COR-L47 (cell line): Measurements from ENCODE around the gene TMEM109.

Experiments
- DNase-seq: peaks from one replicate; lab custom pipeline; 2025; lab: John Stamatoyannopoulos, UW

Gene TMEM109

DNA sequence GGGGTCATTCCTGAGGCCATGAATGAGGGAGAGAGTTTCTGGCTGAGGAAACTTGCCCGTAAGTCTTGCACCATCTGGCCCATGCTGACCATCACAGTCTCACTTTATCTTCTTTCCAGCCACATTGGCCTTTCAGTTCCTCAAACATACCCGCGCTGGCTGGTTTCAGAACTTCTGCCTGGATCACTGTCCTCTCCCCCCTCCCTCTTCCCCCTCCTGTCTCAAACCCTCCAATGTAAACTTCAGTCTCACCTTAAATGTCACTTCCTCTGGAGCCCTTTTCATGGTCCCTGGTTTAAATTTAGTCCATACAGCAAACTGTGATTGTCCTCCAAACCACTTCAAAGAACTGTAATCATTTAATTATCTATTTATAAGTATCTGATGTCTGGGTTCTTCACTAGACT lies 3.7 kb upstream of the TMEM109 start:
- no peak for DNase-seq

DNA sequence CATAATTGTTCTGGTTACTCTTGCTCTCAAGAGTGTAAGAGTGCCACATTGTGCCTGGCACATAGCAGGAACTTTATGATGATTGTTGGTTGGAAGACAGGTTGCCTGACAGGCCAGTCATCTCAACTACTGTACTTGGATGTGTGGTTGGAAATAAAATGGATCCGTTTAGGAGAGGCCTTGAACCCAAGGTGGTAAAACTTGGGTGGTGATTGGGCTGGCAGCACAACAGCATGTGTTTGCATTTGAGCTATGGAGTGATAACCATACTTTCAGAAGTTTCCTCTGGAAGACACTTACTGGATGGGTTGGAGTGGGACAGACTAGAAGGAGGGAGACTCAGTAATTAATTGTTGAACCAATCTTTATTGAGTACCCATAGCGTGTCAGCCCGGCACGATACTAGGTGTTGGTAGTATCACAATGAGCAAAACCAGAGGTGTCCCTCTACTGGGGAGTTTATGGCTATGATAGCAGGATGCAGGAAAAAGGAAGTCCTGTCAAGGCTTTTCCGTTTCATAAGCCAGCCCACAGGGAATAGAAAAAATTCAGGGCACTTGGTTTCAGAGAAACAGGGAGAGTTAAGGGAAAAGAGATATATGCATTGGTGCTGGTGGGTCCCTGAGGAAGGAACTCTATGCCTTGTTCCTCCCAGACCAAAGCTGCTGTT lies 3.1 kb upstream of the TMEM109 start:
- no peak for DNase-seq

DNA sequence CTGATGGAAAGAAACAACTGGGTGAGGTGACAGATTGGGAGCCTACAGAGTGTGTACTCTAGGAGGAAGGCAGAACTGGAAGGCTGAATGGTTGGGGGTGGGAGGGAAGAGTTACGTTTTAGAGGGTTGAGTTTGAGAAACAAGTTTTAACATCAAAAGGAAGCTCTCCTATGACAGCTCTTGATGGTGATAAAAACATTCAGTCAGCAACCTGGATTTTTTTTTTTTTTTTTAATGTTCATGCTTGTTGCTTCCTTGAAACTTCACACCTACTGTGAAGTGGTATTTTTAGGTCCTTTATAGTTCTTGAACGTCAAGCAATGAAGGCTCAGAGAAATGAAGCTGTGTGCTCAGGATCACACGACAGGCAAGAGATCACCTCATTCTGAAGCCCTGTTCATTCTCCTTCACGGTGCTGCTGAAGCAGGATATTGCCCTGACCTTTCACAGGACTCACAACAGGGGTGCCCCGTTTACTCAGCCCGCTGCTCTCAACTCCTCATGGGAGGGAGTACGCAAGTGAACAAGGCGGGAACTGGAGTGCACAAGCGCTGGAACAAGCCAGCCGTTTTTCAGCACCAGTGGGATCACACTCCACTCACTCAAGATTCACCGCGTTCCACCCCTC lies 1.6 kb upstream of the TMEM109 start:
- DNase-seq = no peak

DNA sequence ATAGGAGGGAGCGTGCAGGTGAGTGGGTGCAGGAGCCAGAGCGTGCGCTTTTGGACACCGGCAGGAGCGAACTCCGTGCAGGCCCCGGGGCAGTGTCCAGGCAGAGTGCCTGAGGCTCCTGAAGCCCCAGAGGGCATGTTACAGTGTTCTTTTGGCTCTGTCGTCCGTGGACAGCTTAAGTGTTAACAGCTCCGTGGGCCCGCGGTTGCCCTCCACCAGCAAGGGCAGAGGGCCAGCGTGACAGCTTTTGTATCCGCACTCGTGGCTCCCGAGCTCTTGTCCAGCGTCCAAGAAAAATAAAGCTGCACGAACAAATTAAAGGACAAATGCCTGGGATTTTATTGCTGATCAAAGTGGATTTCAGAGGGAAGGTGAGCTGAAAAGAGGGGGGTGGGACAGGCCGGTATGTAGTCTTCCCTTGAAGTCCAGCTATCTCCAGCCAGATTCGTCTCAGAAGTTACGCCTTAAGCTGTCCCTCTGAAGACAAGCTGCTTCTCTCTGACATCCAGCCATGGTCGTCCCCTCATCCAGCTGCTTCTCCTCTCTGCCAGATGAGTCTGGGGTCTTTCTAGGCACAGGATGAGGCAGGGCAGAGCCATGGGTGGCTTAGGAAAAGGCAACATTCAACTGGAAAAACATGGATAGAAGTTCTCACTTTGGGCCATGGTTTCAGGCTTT lies 968 bp upstream of the TMEM109 start:
- no peak for DNase-seq

DNA sequence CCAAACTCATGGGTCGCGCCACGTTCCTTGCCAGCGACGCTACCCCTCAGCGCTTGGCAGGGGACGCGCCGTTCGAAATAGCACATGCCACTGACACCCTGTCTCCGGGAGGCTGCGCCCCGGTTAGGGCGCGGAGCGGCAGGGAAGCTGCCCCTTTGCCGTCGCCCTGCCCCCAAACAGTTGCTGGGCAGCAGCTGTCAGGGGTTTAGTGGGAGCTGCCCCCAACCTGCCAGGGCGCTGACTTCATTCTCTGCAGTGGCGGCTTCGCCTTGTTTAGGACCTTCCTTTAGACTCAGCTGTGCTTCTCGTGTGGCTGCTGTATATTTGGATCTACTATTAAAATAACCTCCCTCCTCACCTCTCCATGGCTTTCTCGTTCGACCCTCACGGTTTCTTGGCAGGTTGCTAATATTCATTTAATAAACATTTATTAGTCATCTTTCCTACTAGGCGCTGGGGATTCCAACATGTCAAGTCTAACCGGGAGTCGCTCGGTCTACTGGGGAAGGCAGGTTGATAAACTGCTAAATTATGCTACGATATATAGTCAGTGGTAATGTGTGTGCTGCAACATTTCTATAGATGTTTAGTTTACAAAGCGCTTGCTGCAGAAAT lies 782 bp downstream of the TMEM109 start:
- no peak for DNase-seq

DNA sequence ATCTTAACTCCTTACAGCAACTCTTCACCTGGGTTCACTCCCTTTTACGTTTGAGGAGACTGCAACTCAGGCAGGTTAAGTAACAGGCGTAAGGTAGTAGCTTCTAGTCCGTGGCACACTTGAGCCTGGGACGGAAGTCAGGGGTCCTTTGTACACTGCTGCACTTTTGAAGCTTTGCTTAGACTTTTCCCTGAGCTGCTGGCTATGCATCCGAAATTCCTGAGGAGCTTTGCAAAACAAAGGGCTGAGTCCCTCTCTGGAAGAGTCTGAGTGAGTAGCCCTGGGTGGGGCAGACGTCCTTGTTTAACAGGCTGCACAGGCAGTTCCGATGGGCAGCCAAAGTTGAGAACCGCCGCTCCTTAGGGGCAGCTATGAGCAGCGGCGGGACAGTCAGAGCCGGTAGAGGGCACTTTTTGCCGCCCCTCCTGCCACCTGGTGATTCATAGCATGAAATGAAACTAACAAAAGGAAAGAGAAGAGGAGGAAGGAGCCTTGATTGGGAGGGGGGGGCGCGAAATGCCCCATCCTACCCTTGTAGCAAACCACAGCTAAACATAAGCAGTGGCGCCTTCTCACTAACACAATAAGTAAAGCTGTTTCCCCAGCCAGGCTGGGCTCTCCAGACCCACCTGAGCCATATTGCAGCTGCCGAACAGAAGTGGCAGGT lies 1.4 kb downstream of the TMEM109 start:
- peak; percentile 27 for DNase-seq

DNA sequence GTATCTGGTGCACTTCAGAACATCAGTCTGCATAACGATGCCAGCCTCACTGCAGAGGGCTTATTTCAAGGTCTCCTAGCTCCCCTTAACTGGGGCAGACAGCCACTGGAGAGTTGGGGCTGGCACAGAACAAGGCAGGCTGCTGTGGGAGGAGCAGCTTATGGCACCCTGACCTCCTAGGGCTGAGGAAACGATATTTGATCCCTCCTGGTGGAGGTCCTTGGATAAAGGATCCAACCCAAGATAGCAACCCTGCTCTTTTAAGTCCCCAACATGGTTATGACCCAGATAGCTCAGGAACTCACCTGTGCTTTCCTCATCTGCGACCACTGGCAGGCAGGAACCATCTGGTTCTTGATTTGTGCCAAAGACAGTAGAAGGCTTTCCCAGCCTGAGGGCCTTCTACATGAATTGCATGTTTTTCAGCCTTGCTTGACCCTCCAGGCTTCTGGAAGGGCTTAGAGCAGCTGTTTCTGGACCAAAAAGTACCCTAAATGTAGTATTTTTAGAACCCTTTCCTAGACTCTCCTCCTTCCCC lies 2.8 kb downstream of the TMEM109 start:
- no peak for DNase-seq

DNA sequence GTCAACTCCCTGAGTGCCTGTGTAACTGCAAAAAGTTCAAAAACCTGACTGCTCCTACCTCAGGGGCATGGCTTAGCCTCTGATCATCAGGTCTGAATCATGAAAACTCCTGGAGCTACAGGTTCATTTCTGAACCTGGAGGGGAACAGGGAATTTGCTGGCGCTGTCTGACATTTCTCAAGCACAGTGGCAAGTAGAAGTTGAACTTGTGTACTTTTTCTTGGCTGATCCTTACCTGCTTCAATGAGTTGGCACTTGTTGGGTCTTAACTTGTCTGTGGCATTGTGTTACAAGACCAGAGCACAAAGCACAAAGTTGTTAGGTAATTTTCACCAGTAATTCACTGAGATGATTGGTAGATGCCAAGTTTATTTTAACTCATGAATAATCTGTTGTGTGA lies 3.3 kb downstream of the TMEM109 start:
- DNase-seq = no peak

DNA sequence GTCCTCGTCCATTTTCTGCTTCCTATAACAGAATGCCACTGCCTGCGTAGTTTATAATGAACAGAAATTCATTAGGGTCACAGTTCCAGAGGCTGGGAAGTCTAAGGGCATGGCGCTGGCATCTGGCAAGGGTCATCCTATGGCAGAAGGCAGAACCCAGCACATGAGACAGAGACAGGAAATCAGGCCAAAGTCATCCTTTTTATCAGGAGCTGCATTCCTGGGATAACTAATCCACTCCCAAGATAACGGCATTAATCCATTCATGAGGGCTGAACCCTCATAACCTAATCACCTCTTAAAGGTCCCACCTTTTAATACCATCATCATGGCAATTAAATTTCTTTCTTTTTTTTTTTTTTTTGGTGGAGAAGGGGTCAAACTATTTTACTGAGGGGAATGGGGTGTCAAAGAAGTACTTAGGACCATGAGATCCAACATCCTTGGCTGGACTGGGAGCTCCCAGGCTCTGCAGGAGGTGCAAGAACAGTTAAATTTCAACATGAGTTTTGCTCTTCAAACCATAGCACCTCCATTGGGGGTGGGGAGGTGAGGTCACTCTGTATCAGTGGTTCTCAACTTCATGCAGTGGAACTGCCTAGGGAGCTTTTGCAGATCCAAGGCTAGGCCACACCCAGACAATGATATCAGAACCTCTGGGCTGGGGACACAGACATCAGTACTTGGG lies 4.4 kb downstream of the TMEM109 start:
- DNase-seq = no peak

DNA sequence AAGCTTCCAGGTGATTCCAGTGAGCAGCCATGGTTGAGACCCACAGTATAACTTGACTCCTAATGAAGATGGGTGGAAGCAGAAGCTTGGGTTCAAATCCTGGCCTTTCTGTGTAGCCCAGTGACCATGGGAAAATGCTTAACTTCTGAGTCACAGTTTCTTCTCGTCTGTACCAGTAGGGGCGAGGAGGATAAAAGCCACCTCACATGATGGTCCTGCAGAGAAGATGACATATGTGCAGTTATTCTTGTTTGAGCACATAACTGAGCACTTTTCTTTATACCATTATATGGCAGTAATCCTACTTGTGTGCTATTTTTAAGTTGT lies 4.9 kb downstream of the TMEM109 start:
- DNase-seq = no peak

DNA sequence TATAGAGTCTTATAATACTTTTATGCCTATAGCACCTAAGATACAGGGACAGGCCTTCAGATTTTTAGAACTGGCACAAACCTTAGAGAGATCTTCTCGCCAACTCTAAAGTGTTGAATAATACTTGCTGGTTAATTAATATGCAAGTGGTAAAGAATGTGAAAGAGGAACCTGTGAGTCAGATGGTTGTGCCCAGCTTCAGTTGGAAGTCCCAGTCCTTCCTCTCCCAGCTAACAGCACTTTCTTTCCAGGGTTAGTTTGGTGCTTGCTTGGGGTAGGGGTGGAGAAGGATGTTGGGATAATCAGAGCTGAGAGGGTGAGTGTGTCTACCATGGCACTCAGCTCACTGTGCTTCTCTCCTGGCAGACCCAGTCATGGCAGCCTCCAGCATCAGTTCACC lies 5.4 kb downstream of the TMEM109 start:
- no peak for DNase-seq

DNA sequence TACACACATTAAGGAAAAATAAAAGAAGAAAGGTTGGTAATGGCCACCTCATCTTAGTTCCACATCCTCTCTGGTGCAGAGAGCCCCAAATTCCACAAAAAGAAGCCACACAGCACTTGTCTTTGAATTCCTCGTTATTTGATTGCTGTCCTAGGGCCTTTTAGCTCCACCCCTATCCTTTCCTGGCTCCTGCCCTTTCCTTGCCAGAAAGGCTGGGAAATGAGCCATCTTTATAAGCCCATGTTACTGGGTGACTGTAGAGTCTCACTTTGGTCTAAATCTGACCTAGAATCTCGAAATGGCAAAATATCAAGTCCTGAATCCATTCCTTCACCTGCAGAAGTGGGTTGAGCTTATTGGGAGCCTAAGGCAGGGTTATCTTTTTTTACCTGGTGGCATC lies 6.0 kb downstream of the TMEM109 start:
- no peak for DNase-seq

DNA sequence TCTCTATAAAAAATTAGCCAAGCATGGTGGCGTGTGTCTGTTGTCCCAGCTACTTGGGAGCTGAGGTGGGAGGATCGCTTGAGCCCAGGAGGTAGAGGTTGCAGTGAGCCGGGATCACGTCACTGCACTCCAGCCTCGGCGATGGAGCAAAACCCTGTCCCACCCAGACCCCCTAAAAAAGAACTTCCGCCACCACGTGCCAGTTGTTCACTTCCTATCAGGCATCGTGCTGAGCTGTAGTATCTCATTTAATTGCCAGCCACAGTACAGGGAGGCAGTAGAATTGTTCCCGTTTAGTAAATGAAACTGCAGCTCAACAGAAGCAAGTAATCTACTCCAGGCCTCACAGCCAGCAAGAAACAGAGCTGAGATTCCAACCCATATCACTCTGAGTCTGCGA lies 7.3 kb downstream of the TMEM109 start:
- DNase-seq = no peak

DNA sequence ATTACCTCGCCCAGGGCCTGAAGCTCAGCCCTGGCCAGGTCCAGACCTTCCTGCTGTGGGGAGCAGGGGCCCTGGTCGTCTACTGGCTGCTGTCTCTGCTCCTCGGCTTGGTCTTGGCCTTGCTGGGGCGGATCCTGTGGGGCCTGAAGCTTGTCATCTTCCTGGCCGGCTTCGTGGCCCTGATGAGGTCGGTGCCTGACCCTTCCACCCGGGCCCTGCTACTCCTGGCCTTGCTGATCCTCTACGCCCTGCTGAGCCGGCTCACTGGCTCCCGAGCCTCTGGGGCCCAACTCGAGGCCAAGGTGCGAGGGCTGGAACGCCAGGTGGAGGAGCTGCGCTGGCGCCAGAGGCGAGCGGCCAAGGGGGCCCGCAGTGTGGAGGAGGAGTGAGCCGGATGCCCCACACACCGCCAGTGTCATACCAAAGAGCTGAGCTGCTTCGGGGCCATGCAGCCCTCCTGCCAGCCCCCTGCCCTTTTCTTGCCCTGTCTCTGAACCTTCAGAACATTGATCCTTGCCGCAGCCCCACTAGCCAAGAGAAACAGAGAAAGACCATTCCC lies 7.9 kb downstream of the TMEM109 start:
- DNase-seq = no peak

DNA sequence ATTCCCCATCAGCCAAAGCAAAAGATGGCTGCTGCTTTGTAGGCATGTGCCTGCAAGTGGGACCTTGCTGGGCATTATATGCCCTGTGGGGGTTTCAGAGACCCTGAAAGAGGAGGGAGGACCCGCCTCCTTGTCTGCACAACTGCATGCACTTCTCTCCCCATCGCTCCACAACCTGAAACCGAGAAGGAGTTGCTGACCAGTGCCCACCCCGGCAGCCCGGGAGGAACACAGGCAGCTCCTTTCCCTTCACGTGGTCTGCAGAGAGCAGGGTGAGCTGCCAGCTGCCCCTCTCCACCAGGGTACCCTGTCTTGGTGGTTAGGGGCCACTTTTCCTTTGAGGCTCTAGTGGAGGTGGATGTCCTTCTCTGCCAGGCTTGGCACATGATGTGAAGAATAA lies 8.9 kb downstream of the TMEM109 start:
- no peak for DNase-seq

DNA sequence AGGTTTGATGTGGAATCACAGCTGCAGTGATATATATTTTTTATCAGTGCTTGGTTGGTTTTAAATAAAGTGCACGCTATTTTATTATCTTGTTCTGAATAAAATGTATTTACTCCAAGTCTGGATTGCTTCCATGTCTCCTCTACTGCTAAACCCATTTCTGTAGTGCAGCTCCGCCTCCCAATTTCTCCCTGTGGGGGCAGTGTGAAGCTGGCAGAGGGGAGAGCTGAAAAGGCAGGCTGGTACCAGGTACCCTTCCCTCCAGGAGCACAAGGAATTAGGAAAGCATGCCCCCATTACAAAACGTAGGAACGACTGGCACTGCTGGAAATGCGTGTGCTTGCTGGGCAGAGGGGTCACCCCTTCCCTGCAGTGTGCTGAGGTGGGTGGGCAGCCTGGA lies 9.4 kb downstream of the TMEM109 start:
- no peak for DNase-seq

DNA sequence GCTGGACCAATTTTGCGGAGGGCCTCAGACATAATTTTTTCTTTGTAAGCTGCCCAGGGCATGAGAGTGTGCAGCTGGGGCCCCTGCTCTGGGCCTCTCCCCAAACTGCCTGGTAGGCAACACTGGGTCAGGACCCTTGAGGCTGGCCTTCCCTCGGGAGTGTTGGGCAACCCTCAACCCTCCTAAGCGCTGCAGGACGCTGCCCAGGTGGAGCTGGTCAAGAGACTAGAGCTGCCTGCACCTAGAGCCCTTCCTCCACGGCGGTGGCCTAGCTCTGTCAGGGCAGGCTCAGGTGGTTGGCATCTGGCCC lies 9.8 kb downstream of the TMEM109 start:
- no peak for DNase-seq

DNA sequence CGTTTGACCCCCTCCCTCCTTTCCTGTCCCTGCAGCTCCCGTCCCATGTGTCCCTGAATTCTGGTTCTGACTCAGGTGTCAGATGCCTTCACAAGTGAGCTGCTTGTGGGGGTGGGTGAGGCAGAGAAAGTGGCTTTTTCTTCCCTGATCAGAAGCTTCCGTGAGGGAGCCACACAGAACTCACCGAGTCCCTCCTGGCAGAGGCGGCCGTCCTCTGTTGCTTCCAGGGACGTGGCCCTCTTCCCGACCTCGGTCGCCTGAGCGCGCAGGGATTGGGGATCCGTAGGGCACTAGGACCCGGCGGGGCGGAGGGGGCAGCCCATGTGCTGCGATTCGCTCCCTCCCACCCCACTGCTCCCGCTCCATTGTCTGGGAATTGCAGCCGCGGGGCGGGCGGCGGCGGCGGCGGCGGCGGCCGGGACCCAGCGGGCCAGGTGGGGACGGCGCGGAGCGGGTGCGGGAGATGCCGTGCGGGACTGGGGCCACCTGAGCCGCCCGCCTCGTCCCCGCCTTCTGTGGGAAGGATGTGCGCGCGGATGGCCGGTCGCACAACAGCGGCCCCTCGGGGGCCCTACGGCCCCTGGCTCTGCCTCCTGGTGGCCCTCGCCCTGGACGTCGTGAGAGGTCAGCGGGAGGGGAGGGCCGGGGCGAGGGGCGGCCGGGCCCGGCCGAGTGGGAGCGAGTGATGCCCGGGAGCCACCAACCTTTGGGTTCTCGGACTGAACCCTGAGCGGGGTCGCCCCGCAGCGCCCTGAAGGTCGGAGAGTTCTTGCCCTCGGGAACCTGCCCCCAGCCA lies 10.3 kb downstream of the TMEM109 start, which contains the start of gene TMEM132A:
TMEM132A (plus strand) TSS at position 351 of the 796 bp plus-strand sequence; CDS start at position 525, 174 bp downstream.
- DNase-seq = peak; percentile 72

DNA sequence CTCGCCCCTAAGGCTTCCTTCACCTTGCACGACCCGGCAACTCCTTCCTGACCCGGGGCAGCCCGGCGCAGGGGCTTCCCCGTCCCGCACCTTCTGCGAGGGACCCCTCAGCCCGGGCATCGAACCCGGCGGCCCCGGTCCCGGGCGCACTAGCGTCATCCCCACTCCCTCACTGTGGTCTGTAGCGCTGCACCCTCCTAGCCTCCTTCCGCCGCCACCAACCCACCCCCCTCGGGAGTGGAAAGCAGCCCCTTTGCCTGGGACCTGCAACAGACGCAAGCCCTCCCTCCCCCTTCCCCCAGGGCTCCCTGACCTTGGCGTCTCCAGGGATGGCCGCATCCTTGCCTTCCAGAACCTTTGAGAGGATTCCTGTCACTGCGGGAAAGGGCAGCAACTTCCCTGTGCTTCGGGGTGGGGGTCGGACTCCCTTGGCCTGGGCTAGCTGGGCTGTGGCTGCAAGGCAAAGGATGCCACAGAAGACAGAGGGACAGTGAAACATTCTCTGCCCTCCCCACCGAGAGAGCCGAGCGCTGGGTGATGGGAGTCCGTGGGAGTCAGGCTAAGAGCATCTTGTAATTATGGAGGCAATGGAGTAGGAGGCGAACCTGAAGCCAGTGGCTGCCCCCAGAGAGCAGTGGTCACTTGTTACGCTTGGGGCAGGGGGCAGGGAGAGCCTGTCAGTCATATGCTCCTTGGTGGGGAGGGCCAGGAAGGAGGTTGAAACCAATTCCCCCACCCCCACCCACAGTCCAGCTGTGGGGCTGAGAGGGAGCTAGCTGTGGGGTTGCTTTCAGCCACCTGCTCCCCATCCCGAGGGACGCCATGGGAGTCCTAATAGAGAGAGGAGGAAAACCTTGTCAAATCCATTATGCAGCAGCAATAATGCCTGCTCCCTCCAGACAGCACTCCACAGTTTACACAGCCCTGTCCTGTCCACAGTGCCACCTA lies 11.2 kb downstream of the TMEM109 start:
- DNase-seq = peak; percentile 27

DNA sequence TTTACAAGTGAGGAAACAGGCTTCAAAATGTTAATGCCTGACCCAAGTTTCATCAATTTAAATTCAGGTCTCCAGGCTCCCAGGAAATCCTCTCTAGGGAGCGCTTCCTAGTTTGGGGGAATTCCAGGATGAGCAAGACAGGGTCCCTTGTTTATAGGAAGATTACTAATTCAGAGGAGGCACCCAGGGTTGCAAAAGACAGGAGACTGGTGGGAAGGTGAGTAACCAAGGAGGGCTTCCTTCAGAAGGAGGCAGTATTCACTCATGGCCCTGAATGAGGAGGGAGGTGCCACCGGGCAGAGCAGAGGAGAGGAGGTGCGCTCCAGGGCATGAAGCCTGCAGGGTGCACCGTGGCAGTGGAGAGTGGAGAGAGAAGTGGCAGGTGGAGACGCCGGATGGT lies 11.9 kb downstream of the TMEM109 start:
- no peak for DNase-seq
